Lower leg skin (tissue), 4 donors: Measurements from ENCODE around the gene FSTL5. TPM values are rescaled to one million over a fixed set of nuclear protein-coding genes. Genes with fewer than 3 reads are reported as not detected.
A peak's percentile ranks its signal among the peaks of the same experiment; 100 is the strongest.
"Not testable (repeated sequence)": the region's sequence is repeated elsewhere in the genome, so short reads cannot be mapped to it uniquely, and the experiment has no call there.

Experiments used
- DNase-seq, 2 donors: peaks; one replicate each; pipeline ENCODE4 v3.0.0-alpha.2; 2019; ENCODE audit warnings: low spot score in 2 of 2
- H3K4me3 ChIP-seq: fragments of 200-600 bp; sonication (generic); 2 replicates; pipeline ENCODE4 v1.5.1; 2017; ENCODE audit warnings: mild to moderate bottlenecking, low read depth; ENCODE audit not compliant: poor library complexity, severe bottlenecking
- POLR2A ChIP-seq, 2 donors: fragments of 450-650 bp; IDR thresholded peaks; one replicate each; pipeline ENCODE4 v1.6.1; 2016 to 2017; ENCODE audit warnings: antibody characterized with exemption in 2 of 2, mild to moderate bottlenecking in 1 of 2, moderate library complexity in 1 of 2
- WGBS, 2 donors: methylation state at CpG; one replicate each; pipeline ENCODE4 v1.1.5; 2018; 5-methylcytosine and 5-hydroxymethylcytosine counted together
- intact Hi-C: fragments of 100-400 bp; cut with DNase I; formaldehyde crosslinking; loops from one replicate; pipeline ENCODE4 v1.15.0; 2023; ENCODE audit warnings: low total_unique reads
- total RNA-seq, 4 donors: library from RNA; depleted of rRNA; stranded (reverse); fragments of >200 nt; gene quantifications; one replicate each; pipeline ENCODE4 v1.1.0, GENCODE V29; 2016
- TF ChIP-seq, protein P1 (sequence below), 3 donors: fragments of 450-650 bp; IDR thresholded peaks; one replicate each; pipeline ENCODE4 v1.5.1; 2016; ENCODE audit warnings: antibody characterized with exemption in 3 of 3, mild to moderate bottlenecking in 3 of 3, moderate library complexity in 2 of 3

The FSTL5 gene
- not detected for total RNA-seq

DNA sequence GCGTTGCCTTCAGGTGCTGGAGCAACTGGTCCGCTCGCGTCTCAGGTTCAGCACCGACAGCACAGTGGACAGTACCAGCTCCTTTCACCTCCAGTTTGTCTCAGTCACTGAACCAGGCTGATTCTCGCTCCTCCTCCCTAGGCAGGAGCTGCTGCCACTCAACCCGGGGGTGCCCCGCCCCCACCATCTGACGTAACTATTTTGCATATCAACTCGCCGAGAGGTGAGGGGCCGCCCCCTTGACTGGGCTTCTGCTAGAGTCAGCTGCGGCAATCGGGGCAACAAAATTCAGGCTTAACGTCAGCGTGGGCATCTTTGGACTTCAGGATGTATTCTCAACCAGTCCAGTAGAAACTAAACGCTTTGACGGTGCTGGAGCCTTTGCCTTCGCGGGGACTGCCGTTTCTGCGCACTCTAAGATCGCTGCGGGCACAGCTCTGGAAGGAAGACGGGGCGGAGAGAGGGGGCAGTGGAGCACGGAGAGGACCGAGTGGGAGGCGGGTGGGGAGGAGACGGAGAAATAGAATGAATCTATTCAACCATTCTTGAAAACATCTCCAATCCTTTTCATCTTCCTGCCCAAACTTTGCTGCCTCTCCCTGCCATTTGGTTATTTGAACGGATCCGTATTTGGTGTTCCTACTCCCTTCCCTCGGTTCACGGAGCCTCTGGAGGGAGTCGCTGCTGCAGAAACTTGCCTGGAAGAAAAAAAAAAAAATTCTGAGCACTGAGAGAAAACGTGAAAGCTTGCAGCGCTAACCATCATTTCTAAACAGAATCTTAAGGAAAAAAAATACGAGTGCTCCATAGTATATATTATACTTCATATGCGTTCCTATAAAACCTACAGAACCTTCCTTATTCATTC lies at the start of gene FSTL5:
Gene FSTL5, minus strand, starts transcription at position 109 of the 868 bp plus-strand sequence. CDS start 52,604 bp downstream, outside the sequence.
- DNase-seq: peak; percentile 14 to 82
- H3K4me3 ChIP-seq: no peak within 1 kb of the TSS
- 2 to 4% methylated on average over 38 to 39 of the region's 39 CpGs for WGBS, 2 donors
- intact Hi-C loops: no loop called here
- TF ChIP-seq, protein P1, sequence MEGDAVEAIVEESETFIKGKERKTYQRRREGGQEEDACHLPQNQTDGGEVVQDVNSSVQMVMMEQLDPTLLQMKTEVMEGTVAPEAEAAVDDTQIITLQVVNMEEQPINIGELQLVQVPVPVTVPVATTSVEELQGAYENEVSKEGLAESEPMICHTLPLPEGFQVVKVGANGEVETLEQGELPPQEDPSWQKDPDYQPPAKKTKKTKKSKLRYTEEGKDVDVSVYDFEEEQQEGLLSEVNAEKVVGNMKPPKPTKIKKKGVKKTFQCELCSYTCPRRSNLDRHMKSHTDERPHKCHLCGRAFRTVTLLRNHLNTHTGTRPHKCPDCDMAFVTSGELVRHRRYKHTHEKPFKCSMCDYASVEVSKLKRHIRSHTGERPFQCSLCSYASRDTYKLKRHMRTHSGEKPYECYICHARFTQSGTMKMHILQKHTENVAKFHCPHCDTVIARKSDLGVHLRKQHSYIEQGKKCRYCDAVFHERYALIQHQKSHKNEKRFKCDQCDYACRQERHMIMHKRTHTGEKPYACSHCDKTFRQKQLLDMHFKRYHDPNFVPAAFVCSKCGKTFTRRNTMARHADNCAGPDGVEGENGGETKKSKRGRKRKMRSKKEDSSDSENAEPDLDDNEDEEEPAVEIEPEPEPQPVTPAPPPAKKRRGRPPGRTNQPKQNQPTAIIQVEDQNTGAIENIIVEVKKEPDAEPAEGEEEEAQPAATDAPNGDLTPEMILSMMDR (IDR thresholded peaks at IDR 0.05): no peak
- TF ChIP-seq POLR2A (IDR thresholded peaks at IDR 0.05): no peak

DNA sequence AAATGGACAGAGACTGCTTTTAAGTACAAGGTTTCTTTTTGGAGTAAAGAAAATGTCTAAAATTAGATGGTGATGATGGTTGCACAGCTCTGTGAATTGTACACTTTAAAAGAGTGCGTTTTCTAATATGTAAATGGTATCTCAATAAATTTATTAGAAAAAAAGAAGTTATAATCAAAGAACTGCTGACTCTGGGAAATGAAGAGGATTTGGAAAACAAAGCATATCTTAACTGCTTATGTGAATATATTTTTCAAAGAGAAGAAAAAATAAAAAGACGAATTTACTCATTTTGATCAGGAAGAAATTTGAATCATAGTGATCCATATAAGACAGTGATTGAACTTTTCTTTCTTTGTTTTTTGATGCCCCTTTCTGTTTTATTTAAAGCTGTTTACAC lies 45.9 kb upstream of the FSTL5 start:
- intact Hi-C loops: no loop called here
- no peak for TF ChIP-seq POLR2A (IDR thresholded peaks at IDR 0.05)
- TF ChIP-seq, protein P1 (IDR thresholded peaks at IDR 0.05): no peak
- no peak overlapping the region for H3K4me3 ChIP-seq
- WGBS, 2 donors: 86 to 89% methylated on average over 2 of the region's 2 CpGs
- DNase-seq: no peak

DNA sequence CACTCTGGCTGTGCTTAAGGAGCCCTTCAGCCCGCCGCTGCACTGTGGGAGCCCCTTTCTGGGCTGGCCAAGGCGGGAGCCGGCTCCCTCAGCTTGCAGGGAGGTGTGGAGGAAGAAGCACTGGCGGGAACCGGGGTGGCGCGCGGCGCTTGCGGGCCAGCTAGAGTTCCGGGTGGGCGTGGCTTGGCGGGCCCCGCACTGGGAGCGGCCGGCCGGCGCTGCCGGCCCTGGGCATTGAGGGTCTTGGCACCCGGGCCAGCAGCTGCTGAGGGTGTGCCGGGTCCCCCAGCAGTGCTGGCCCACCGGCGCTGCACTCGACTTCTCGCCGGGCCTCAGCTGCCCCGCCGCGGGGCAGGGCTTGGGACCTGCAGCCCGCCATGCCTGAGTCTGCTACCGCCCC lies 39.7 kb upstream of the FSTL5 start:
- WGBS, 2 donors: 95 to 97% methylated on average over 26 to 32 of the region's 32 CpGs
- DNase-seq, intact Hi-C loops, H3K4me3 ChIP-seq: not testable (repeated sequence)

DNA sequence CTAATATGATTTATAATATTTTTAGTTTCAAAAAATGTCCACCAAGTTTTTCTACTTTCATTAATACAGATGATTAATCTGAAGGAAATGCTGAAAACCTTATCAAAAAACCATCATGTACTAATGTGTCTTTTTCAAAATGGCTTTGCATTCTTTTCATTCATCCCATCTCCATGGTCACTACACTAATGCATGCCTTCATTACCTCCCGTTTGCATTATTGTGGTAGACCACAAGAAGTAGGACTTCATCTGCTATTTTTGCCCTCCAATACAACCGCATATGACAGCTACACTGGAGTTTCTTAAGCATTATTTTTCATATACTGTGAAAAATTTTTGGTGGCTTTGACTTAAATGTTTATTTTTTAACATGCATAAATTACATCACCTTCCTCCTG lies 37.9 kb upstream of the FSTL5 start:
- DNase-seq: no peak
- no peak overlapping the region for H3K4me3 ChIP-seq
- WGBS, 2 donors: 87 to 89% methylated on average over 2 of the region's 2 CpGs
- TF ChIP-seq POLR2A (IDR thresholded peaks at IDR 0.05): no peak
- TF ChIP-seq, protein P1 (IDR thresholded peaks at IDR 0.05): no peak
- intact Hi-C loops: no loop called here

- DNase-seq: no peak
- 51 to 56% methylated on average over 3 of the region's 3 CpGs for WGBS, 2 donors
- intact Hi-C loops: no loop called here
- no peak for TF ChIP-seq POLR2A (IDR thresholded peaks at IDR 0.05)
- TF ChIP-seq, protein P1 (IDR thresholded peaks at IDR 0.05): no peak
- H3K4me3 ChIP-seq: no peak overlapping the region
These were observed 6.7 kb upstream of the FSTL5 start for GRCh38 chr4:162170509-162170908.

DNA sequence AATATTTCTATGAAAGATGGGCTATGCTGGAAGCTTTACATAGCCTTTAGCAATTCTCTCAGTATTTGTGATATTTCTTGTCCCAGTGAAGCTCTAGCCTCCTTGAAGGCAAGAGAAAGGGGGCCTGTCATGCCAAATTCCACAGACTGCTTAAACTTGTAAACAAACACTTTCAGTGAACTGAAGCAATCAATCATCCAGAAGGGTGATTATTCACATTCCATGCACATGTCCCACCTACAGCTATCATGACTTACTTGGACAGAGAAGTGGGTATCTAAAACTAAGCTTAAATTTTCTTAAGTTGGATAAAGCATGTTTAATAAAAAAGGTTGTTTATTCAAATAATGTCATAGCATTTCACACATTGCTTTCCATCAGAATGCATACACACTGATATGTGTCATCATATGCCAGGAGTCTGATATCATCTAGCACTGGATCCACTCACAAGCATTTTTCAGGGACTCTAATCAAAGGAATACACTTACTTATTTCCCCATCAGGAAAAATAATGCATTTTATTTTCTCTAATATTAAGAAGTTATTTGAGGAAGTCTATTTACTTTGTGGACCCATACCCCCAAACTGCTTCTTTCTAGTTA lies 1.2 kb upstream of the FSTL5 start:
- DNase-seq: no peak
- TF ChIP-seq POLR2A (IDR thresholded peaks at IDR 0.05): no peak
- TF ChIP-seq, protein P1 (IDR thresholded peaks at IDR 0.05): no peak
- no peak overlapping the region for H3K4me3 ChIP-seq
- intact Hi-C loops: no loop called here
